Activated CD4-positive, alpha-beta T cell treated with anti-CD3 and anti-CD28 coated beads, Interleukin-2, amount 50 U/mL, for 24 hours (primary cell): ENCODE results near the gene ELOVL2.
"Not testable (repeated sequence)": the region's sequence is repeated elsewhere in the genome, so short reads cannot be mapped to it uniquely, and the experiment has no call there.

Source experiments
- DNase-seq, 2 donors: peaks; one replicate each; pipeline ENCODE4 v3.0.0-alpha.2; 2020; ENCODE audit warnings: low read depth in 1 of 2, low spot score in 1 of 2

ELOVL2 gene

DNA sequence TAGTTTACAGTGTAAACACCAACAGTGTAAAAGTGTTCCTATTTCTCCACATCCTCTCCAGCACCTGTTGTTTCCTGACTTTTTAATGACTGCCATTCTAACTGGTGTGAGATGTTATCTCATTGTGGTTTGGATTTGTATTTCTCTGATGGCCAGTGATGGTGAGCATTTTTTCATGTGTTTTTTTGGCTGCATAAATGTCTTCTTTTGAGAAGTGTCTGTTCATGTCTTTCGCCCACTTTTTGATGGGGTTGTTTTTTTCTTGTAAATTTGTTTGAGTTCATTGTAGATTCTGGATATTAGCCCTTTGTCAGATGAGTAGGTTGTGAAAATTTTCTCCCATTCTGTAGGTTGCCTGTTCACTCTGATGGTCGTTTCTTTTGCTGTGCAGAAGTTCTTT is 59.1 kb downstream of the ELOVL2 start:
- not testable (repeated sequence) for DNase-seq

DNA sequence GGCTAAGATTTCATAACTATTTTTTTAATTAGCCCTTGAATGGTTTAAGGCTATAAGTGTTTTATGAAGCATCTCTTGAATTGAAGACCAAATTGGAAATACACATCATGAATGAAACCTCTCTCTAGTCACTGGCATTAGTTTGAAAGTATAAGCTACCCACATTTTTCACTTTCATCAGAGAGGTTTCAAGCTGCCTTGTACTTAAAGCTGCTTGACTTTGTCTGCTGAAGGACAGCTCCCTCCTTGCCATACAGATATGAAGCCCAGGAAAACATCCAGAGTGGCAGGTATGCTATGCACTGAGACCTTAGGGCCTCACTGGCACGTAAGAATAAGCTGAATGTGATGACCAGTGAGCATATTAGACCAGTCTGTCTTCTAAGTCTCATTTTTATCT is 62.7 kb downstream of the ELOVL2 start:
- DNase-seq: no peak

DNA sequence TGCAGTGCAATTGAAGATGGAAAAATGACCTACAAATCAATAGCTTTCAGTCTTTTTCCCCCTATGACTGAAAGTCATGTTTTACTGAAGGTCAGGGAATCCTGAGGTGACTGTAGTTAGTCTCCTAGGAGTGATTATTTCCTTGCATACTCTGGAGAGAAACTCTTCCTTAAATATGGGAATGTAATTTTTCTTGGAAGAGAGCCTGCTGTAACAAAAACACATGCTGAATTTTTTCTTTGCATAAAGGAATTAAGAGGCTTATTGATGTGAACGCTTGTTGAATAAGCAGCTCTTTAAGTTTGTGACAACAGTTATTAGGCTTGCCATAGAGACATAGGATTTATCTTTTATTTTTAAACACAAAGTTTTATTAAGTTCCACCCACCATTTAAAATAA is 64.5 kb downstream of the ELOVL2 start:
- no peak for DNase-seq

DNA sequence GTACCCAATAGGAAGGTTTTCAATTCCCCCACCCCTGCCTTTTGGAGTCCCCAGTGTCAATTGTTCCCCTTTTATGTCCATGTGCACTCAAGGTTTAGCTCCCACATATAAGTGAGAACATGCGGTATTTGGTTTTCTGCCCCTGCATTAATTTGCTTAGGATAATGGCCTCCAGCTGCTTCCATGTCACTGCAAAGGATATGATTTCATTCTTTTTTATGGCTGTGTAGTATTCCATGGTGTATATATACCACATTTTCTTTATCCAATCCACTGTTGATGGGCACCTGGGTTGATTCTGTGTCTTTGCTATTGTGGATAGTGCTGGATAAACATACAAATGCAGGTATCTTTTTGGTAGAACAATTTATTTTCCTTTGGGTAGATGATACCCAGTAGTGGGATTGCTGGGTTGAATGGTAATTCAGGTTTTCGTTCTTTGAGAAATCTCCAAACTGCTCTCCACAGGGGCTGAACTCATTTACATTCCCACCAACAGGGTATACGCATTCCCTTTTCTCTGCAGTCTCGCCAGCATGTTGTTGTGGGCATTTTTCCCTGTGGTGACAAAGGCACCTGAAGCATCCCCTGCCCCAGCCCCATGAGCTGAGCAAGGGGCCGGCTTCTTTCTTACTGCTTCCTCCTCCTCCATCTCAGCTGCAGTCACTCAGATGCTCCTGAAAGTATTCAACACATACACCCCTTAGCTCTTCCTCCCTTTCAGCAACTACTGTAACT is 66.7 kb downstream of the ELOVL2 start:
- DNase-seq: no peak

DNA sequence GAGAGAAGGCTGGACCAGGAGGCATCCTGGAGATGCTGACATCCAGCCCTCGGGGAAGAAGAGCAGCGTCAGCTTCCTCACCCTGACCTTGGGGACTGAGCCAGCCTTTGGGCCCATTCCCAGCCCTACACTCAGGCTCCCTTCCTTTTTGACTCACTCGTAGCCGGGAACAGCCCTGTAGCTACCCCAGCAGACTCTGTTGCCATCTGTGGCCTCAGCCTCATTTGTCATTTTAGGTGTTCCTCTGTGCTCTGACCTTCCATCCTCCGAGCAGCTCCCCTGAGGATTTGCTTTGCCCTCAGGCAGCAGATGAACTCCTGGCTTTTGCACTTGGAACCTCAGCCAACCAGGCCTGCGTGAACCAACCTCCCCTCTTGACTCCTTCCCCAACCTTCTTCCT is 67.5 kb downstream of the ELOVL2 start:
- no peak for DNase-seq

DNA sequence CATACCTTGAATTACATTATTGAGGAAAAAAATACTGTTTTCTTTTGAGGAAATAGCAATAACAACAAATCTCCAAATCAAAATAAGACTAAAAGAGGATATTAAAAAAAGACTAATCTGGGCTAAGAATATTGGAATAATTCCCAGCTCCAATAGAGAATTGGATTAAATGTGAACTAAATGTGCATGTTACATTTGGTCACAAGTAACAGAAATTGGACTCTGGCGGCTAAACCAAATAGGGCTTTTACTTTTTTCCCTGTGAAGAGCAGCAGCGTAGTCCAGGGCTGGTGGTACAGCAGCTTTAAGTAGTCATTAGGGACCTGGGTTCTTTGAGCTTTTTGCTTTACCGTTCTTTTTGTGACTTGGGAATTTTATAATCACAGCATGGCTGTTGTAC is 71.9 kb downstream of the ELOVL2 start:
- no peak for DNase-seq

DNA sequence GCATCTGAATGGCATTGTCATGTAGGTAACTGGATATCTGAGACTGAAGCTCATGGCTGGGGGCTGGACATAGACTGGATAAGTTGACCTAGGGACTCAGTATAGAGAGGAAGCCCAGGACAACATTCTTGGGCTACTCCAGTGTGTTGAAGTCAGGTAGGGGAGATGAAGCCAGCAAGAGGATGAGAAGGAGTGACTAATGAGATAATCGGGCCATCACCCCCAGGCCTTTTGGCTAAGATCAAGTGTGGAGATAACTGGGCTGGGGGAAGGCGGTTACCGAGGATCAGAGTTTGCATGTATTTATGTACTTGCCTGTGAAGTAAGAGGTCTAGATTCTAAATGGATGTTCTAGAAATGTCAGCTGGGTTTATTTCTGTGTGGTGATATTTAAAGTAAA is 73.4 kb downstream of the ELOVL2 start:
- DNase-seq: no peak

DNA sequence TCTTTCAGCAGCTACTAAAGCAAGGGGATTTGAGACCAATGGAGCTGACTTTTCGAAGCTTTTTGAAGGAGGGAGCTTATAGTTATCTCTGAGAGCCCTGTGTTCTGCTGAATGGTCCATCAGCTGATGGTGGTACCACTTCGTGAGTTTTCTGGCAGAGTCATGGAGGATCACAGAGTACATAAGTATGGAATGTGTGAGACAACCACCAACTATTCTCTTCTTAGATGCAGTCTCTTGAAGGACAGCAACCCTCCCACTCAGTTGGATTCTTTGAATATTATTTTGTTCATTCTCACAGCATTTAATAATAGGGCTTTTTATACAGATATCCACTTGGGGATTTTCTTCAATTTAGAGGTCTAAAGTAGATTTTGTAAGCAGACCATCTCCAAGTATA is 75.3 kb downstream of the ELOVL2 start:
- DNase-seq: no peak

DNA sequence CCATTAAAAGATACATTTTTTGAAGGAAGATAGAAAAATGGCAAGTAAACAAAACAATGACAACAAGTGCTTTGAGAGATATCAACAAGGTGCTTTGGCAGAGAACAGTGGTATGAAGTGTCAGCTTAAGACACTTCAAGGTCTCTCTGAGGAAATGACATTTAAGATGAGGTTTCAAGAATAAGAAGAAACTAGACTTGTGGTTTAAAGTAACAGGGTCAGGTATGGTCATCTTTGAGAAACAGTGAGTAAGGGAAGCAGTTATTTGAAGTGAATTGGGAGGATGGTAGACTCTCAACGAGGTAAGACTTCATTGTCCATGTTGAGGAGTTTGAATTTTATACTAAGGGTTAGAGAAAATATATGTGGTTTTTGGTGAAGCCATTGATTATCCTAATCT is 79.4 kb downstream of the ELOVL2 start:
- no peak for DNase-seq

DNA sequence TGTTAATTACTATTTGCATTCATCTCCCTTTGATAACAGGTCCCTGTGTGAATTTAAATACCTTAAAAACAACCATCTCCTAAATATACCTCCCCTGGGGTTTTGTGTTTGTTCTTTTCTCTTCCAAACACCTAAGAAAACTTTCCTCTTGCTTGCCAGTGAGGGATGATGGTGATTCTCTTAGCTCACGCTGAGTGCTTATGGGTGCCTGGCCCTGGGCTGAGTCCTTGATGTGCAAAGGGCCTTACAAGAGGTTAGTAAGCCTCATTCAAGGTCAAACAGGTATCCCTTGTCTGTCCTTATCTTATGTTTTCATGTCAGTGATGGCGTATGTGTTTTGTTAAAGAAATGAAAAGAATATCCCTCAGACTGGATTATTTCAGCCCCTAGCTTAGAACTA is 81.0 kb downstream of the ELOVL2 start:
- no peak for DNase-seq

DNA sequence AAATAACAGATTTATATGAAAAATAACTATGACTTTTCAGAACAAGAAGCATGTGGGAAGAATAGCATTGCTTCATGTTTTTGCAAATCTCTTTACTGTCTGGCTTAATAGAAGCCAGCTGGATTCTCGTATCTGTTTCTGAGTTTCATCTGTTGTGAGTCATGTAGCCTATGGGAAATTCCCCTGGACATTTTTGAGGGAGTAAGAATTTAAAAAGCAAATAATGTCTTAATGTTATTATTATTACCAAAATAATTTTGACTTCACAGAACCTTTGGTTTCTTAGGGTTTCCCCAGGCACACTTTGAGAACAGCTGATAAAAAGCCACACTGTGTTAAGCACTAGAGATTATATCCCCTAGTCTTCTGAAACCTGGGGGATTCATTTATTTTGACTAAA is 81.4 kb downstream of the ELOVL2 start:
- no peak for DNase-seq

DNA sequence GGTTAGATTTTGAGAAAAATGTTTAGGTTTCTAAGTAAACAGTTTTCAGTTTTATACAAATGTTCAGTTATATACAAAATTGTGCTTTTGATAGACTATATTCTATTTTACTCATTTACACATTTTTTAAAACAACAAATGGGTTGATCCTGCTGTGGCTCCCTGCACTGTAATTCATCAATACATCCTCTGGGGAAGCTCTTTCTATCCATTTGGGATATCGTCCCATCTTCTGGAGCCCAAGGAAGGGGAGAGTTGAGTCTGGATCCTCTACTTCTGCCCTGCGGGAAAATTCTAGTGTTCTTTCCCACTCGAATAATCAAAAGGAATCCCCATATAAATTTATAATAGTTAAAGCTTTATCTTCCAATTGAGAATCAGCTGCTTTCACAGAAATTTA is 82.3 kb downstream of the ELOVL2 start:
- DNase-seq: no peak

DNA sequence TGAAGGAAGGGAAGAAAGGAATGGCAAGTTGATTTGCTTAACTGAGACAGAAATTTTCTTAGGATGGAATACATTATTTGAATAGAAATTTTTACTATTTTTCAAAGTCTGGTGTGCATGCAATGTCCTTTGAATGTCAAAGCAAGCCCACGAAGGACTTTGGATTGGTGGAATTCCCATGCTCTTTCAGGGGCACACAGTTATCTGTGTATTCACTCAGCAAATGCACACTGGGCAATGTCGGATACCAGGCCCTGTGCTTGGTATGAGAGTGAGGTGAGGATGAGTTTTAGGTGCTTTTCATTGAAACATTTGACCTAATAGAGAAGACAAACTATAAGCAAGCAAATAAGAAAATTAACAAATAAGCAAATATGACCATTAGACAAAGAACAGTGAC is 83.9 kb downstream of the ELOVL2 start:
- no peak for DNase-seq

DNA sequence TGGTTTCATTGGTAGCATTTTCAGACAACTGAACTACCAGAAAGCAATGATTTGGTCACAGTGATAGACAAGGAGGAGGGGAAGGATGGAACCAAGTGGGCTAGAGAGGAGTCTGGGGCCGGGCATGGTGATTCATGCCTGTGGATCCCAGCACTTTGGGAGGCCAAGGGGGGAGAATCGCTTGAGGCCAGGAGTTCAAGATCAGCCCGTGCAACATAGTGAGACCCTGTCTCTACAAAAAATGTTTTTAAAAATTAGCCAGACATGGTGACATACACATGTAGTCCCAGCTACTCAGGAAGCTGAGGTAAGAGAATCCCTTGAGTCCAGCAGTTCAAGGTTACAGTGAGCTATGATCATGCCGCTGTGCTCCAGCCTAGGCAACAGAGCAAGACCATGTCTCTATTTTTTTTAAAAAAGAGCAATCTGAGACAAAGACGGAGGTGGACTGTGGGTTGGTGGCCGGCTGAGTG is 86.7 kb downstream of the ELOVL2 start:
- no peak for DNase-seq

DNA sequence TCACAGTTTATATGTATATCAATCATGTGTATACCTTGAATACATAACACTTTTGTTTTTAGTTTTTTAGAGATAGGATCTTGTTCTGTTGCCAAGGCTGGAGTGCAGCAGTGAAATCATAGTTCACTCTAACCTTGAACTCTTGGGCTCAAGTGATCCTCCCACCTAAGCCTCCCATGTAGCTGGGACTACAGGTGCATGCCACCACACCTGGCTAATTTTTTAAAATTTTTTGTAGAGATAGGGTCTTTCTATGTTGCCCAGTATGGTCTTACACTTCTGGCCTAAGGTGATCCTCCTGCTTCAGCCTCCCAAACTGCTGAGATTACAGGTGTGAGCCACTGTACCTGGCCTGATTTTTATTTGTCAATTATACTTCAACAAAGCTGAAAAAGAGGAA is 87.3 kb downstream of the ELOVL2 start:
- no peak for DNase-seq

DNA sequence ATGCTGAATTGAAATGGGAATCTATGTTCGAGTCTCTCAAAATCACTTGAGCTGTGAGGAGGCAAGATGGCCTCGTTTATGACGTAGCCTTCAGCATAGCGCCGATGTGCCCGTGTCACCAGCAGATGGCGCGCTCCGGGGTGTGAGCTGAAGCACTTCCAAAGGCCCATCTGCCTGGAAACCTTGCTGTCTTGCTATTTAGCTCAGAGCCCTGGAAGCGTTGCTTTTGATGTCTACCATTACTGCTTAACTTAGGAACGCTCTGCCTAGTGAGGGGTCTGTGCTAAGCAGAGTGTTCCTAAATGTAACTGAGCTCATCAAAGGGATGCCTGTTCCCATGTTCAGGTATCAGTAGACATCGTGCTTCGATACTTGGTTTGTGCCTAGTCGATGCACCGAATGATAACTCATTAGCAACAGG is 89.5 kb downstream of the ELOVL2 start:
- peak; percentile 44 to 51 for DNase-seq

DNA sequence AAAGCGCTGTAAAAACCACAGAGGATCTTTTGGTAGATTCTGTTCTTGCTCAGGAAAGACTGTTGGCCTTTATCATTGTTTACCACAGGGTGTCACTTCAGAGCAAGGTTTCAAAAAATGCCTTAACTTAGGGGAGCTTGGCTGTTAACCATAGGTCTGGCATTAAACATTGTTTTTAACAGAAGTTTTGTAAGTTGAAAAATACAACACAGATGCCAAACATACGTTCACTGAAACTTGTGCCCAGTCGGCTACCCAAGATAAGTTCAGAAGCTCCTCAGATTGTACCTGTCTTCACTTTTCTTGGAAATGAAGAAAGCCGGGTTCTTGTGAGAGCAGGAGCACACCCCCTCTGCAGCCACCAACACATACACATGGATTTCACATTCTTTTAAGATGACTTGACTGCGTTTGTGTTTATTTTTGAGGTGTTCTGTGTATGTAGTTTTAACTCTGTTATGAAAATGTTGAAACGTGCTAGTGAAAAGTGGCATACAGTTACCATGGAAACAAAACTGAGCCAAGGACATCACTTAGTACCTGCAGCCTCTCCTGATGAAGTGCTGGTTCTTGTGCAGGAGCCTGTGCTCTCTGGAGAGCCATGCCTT is 92.3 kb downstream of the ELOVL2 start:
- DNase-seq: no peak

DNA sequence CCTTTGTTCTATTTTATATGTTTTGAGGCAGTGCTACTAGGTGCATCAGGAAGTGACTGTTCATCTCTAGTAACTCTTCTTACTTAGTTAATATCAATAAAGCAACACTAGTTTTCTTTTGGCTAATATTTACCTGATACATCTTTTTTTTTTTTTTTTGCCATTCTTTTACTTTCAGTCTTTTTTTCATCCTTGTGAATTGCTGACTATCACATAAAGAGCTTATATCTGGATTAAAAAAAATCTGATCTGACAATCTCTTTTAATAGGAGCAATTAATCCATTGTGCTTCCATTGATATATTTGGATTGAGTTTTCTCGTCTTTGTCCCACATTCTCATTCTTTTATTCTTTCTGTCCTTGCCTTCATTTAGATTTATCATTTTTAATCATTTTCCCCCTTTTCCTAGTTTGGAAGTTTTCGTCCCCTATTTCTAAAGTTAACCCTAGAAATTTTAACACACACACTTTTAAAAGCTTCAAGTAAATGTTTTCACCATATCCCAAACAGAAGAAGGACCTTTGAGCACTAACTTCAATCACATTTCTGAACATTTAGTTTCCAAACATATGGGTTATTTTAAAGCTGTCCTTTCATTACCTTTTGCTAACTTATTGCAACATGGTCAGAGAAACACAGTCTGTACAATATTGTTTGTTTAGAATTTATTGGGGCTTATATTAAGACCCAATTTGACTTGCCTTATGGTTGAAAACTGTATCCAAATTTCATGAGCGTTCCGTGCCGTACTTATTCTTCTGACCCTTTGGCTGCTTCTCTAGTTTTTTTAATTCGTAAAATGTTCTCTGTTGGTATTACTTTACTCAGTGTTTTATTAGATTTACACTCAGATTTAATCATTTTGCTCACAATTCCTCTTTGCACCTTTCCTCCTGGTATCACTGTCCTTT is 94.3 kb downstream of the ELOVL2 start:
- DNase-seq: no peak

DNA sequence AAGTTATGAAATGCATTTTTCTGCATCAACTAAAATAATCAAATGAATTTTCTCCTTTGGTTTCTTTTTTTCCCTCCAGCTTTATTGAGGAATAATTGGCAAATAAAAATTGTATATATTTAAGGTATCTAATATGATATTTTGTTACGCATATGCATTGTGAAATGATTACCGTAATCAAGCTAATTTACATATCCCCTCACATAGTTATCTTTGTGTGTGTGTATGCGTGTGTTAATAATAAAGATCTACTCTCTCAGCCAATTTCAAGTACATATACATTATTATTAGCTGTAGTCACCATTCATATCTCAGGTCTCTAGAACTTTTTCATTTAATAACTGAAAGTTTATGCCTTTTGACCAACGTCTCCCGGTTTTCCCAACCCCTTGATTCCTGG is 96.1 kb downstream of the ELOVL2 start:
- no peak for DNase-seq

DNA sequence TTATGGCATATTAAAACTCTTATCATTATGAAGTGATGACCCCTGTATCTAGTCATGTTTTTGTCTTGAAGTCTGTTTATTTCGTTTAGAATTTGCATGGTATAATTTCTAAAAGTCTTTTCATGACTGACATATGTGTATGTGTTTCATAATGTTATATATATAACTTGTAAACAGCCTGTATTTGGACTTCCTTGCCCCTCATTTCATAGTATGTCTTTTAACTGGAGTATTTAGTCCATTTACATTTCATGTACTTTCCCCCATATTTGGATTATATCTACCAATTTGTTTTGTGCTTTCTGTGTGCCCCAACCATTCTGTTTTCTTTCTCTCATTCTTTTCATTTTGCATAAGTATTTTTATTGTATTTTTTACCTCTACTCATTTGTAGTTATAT is 98.3 kb downstream of the ELOVL2 start:
- no peak for DNase-seq

DNA sequence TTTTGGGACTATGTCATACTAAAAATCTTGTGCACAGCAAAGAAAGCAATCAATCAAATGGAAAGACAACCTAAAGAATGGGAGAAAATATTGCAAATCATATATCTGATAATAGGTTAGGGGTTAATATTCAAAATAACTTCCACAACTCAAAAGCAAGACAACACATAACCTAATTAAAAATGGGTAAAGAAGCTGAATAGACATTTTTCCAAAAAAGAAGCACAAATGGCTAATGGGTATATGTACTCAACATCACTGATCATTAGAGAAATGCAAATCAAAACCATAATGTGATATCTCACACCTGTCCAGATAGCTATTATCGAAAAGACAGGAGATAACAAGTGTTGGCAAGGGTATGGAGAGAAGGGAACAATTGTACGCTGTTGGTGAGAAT is 104.3 kb downstream of the ELOVL2 start:
- DNase-seq: no peak

DNA sequence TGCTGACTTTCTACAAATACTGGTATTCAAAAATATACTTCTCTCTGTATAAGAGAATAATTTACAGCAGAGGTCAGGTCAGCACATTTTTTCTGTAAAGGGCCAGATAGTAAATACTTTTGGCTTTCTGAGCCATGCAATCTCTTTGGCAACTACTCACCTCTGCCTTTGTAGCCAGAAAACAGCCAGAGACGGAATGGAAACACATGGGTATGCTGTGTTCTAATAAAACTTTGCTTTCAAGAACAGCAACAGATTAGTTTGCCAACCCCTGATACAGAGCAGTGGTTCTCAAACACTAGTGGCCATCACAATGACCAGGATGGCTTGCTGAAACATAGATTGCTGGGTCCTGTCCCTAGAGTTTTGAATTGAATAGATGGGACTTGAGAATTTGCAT is 111.0 kb downstream of the ELOVL2 start:
- DNase-seq: no peak
